Measurements from ENCODE around the gene PPARD.
A peak's percentile ranks its signal among the peaks of the same experiment; 100 is the strongest.
"Not testable (repeated sequence)": the region's sequence is repeated elsewhere in the genome, so short reads cannot be mapped to it uniquely, and the experiment has no call there.

PPARD gene

GRCh38 chr6:35409245-35409644, 66.9 kb downstream of the PPARD start:
- DNase-seq (ENCODE audit: low read depth) = no peak

GRCh38 chr6:35410131-35410530, 67.8 kb downstream of the PPARD start:
- DNase-seq (ENCODE audit: low read depth) = no peak

GRCh38 chr6:35411066-35411465, 68.7 kb downstream of the PPARD start:
- no peak for DNase-seq (ENCODE audit: low read depth)

- DNase-seq (ENCODE audit: low read depth) = no peak
Measured at GRCh38 chr6:35412102-35412501, 69.7 kb downstream of the PPARD start.

GRCh38 chr6:35413911-35414310, 71.6 kb downstream of the PPARD start:
- DNase-seq (ENCODE audit: low read depth) = no peak

GRCh38 chr6:35415065-35415891, 72.9 kb downstream of the PPARD start:
- DNase-seq (ENCODE audit: low read depth) = peak; percentile 29

- no peak for DNase-seq (ENCODE audit: low read depth)
Measured at GRCh38 chr6:35417979-35418661, 75.8 kb downstream of the PPARD start.

GRCh38 chr6:35419417-35419816, 77.1 kb downstream of the PPARD start:
- peak; percentile 34 for DNase-seq (ENCODE audit: low read depth)

GRCh38 chr6:35419961-35420360, 77.6 kb downstream of the PPARD start:
- no peak for DNase-seq (ENCODE audit: low read depth)

GRCh38 chr6:35425284-35425683, 82.9 kb downstream of the PPARD start:
- peak; percentile 90 for DNase-seq (ENCODE audit: low read depth)

- DNase-seq (ENCODE audit: low read depth) = no peak
Measured at GRCh38 chr6:35426074-35426473, 83.7 kb downstream of the PPARD start.

GRCh38 chr6:35427435-35427834, 85.1 kb downstream of the PPARD start:
- DNase-seq (ENCODE audit: low read depth) = no peak

GRCh38 chr6:35427851-35428321, 85.5 kb downstream of the PPARD start:
- peak; percentile 82 for DNase-seq (ENCODE audit: low read depth)

GRCh38 chr6:35428421-35429149, 86.2 kb downstream of the PPARD start:
- DNase-seq (ENCODE audit: low read depth) = no peak

GRCh38 chr6:35429463-35429862, 87.1 kb downstream of the PPARD start:
- DNase-seq (ENCODE audit: low read depth) = no peak

GRCh38 chr6:35432291-35432690, 89.9 kb downstream of the PPARD start:
- no peak for DNase-seq (ENCODE audit: low read depth)

- not testable (repeated sequence) for DNase-seq (ENCODE audit: low read depth)
Measured at GRCh38 chr6:35432702-35433101, 90.3 kb downstream of the PPARD start.

- no peak for DNase-seq (ENCODE audit: low read depth)
Measured at GRCh38 chr6:35435074-35435837, 92.9 kb downstream of the PPARD start.

GRCh38 chr6:35436071-35436857, 93.9 kb downstream of the PPARD start:
- no peak for DNase-seq (ENCODE audit: low read depth)

GRCh38 chr6:35438378-35439065, 96.2 kb downstream of the PPARD start:
- DNase-seq (ENCODE audit: low read depth) = not testable (repeated sequence)

Data from HS-27A (cell line).